ENCODE measurements around the gene PRDM7.

DNA sequence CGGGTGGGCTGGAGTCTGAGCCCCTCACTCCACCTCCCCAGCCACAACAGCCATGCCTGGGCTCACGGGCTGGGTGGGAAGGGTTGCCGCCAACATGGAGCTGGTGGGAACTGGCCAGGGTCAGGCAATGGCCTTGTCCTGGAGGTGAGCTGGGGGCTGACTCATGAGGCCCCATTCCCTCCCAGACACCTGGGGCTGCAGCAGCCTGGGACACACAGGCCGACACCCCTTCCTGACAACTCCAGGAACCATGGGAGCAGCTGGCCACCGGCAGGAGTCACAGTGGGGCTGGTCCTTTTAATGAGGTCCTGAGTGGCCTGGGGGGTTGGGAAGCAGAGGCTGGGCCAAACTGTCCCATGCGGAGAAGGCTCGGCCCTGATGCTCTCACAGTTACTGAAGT lies 70.1 kb downstream of the PRDM7 start:
- TF ChIP-seq, protein P1, sequence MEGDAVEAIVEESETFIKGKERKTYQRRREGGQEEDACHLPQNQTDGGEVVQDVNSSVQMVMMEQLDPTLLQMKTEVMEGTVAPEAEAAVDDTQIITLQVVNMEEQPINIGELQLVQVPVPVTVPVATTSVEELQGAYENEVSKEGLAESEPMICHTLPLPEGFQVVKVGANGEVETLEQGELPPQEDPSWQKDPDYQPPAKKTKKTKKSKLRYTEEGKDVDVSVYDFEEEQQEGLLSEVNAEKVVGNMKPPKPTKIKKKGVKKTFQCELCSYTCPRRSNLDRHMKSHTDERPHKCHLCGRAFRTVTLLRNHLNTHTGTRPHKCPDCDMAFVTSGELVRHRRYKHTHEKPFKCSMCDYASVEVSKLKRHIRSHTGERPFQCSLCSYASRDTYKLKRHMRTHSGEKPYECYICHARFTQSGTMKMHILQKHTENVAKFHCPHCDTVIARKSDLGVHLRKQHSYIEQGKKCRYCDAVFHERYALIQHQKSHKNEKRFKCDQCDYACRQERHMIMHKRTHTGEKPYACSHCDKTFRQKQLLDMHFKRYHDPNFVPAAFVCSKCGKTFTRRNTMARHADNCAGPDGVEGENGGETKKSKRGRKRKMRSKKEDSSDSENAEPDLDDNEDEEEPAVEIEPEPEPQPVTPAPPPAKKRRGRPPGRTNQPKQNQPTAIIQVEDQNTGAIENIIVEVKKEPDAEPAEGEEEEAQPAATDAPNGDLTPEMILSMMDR (IDR thresholded peaks at IDR 0.05; ENCODE audit: insufficient read depth, low read depth, low read length) = no peak
- TF ChIP-seq EZH2 (IDR thresholded peaks at IDR 0.05; ENCODE audit: insufficient read depth, low read length) = no peak
